Trophoblast cell (in vitro differentiated cells and primary cell): Measurements from ENCODE around the gene WNT7B.

ENCODE experiments used
- DNase-seq, 2 donors: peaks; one replicate each; pipeline ENCODE4 v3.0.0-alpha.2; 2016
- H2AFZ ChIP-seq: 2 replicates; pipeline ENCODE4 v1.6.1; 2013; ENCODE audit warnings: low read length, moderate library complexity, mild to moderate bottlenecking; ENCODE audit not compliant: insufficient read depth, poor library complexity
- H2AK5ac ChIP-seq: 2 replicates; pipeline ENCODE4 v1.6.1; 2013; ENCODE audit warnings: mild to moderate bottlenecking, low read length
- H2BK120ac ChIP-seq: 2 replicates; pipeline ENCODE4 v1.6.1; 2013; ENCODE audit warnings: low read length, mild to moderate bottlenecking, moderate library complexity; ENCODE audit not compliant: insufficient read depth, poor library complexity
- H2BK12ac ChIP-seq: 2 replicates; pipeline ENCODE4 v1.6.1; 2013; ENCODE audit warnings: mild to moderate bottlenecking, low read length, moderate library complexity
- H2BK5ac ChIP-seq: 2 replicates; pipeline ENCODE4 v1.6.1; 2013; ENCODE audit warnings: low read length, low read depth, moderate library complexity, mild to moderate bottlenecking; ENCODE audit not compliant: poor library complexity
- H3K14ac ChIP-seq: 2 replicates; pipeline ENCODE4 v1.6.1; 2013; ENCODE audit warnings: mild to moderate bottlenecking, low read length
- H3K18ac ChIP-seq: 2 replicates; pipeline ENCODE4 v1.6.1; 2013; ENCODE audit warnings: mild to moderate bottlenecking, low read length
- H3K23ac ChIP-seq: 2 replicates; pipeline ENCODE4 v1.6.1; 2013; ENCODE audit warnings: low read length
- H3K27ac ChIP-seq: 2 replicates; pipeline ENCODE4 v1.5.1; 2013; ENCODE audit warnings: low read depth, mild to moderate bottlenecking, inconsistent platforms, low read length, moderate library complexity
- H3K27me3 ChIP-seq: 2 replicates; pipeline ENCODE4 v1.6.1; 2013; ENCODE audit warnings: inconsistent platforms, mild to moderate bottlenecking, low read length, moderate library complexity; ENCODE audit not compliant: insufficient read depth
- H3K36me3 ChIP-seq, 2 experiments: 1 replicate in 1 of 2; 2 replicates in 1 of 2; pipeline ENCODE4 v1.6.1; 2013; ENCODE audit warnings: low read length in 2 of 2, mild to moderate bottlenecking in 2 of 2, moderate library complexity in 1 of 2; ENCODE audit not compliant: insufficient read depth in 2 of 2, control insufficient read depth in 1 of 2
- H3K4ac ChIP-seq: 2 replicates; pipeline ENCODE4 v1.6.1; 2013; ENCODE audit warnings: low read depth, mild to moderate bottlenecking, low read length, moderate library complexity
- H3K4me1 ChIP-seq, 2 experiments: 1 replicate in 1 of 2; 2 replicates in 1 of 2; pipeline ENCODE4 v1.6.1; 2013; ENCODE audit warnings: low read length in 2 of 2, mild to moderate bottlenecking in 2 of 2, moderate library complexity in 1 of 2; ENCODE audit not compliant: insufficient read depth in 2 of 2, control insufficient read depth in 1 of 2
- H3K4me2 ChIP-seq: 2 replicates; pipeline ENCODE4 v1.6.1; 2013; ENCODE audit warnings: inconsistent platforms, mild to moderate bottlenecking, low read length, moderate library complexity
- H3K4me3 ChIP-seq: 2 replicates; pipeline ENCODE4 v1.5.1; 2013; ENCODE audit warnings: mild to moderate bottlenecking, low read depth, low read length, inconsistent platforms
- H3K79me1 ChIP-seq: one replicate; pipeline ENCODE4 v1.6.1; 2013; ENCODE audit warnings: low read length
- H3K79me2 ChIP-seq: 2 replicates; pipeline ENCODE4 v1.6.1; 2013; ENCODE audit warnings: low read length, mild to moderate bottlenecking; ENCODE audit not compliant: control insufficient read depth, insufficient read depth, poor library complexity
- H3K9ac ChIP-seq: 2 replicates; pipeline ENCODE4 v1.6.1; 2013; ENCODE audit warnings: mild to moderate bottlenecking, low read length
- H3K9me3 ChIP-seq: 2 replicates; pipeline ENCODE4 v1.6.1; 2013; ENCODE audit warnings: low read depth, mild to moderate bottlenecking, control low read depth, inconsistent platforms, low read length; ENCODE audit not compliant: insufficient read depth
- H4K12ac ChIP-seq: 2 replicates; pipeline ENCODE4 v1.6.1; 2013; ENCODE audit warnings: low read depth, mild to moderate bottlenecking, low read length, moderate library complexity
- H4K8ac ChIP-seq: 2 replicates; pipeline ENCODE4 v1.6.1; 2013; ENCODE audit warnings: low read depth, mild to moderate bottlenecking, low read length, moderate library complexity
- H4K91ac ChIP-seq: one replicate; pipeline ENCODE4 v1.6.1; 2013; ENCODE audit warnings: low read depth, mild to moderate bottlenecking, low read length, moderate library complexity
- WGBS: extraction: QIAGEN DNeasy Blood & Tissue Kit; methylation state at CpG from one replicate; pipeline ENCODE4 v1.1.7; 2013; ENCODE audit warnings: missing lambda C conversion rate; ENCODE audit not compliant: insufficient read length, insufficient coverage; ENCODE audit errors: extremely low coverage; 5-methylcytosine and 5-hydroxymethylcytosine counted together

The WNT7B gene

GRCh38 chr22:46018859-46019258 is 41.9 kb upstream of the WNT7B start:
- H4K8ac ChIP-seq, result no peak overlapping the region
- H4K91ac ChIP-seq, result no peak overlapping the region
- H3K4ac ChIP-seq, result no peak overlapping the region
- H2BK12ac ChIP-seq, result no peak overlapping the region
- H2AFZ ChIP-seq, result no peak overlapping the region
- H2BK120ac ChIP-seq, result no peak overlapping the region
- H3K9me3 ChIP-seq, result no peaks in the 10 kb centered on the region
- peaks cover 3% of the 10 kb centered on the region for H3K79me2 ChIP-seq
- H3K23ac ChIP-seq, result no peak overlapping the region
- peak in 1 of 2 donors; percentile 37 for DNase-seq
- no peak overlapping the region for H2AK5ac ChIP-seq
- peaks cover 4% of the 10 kb centered on the region for H3K79me1 ChIP-seq
- H3K27me3 ChIP-seq, result no peaks in the 10 kb centered on the region
- no peak overlapping the region for H3K9ac ChIP-seq
- H3K36me3 ChIP-seq, result no peaks in the 10 kb centered on the region
- H3K4me1 ChIP-seq, result peaks cover 0 to 2% of the 10 kb centered on the region in 2 experiments
- H3K27ac ChIP-seq, result no peak overlapping the region
- H2BK5ac ChIP-seq, result no peak overlapping the region
- no peak overlapping the region for H3K14ac ChIP-seq
- no peak overlapping the region for H4K12ac ChIP-seq
- H3K4me2 ChIP-seq, result no peak overlapping the region
- no peak overlapping the region for H3K4me3 ChIP-seq
- no peak overlapping the region for H3K18ac ChIP-seq

GRCh38 chr22:46017166-46017565 is 40.2 kb upstream of the WNT7B start:
- no CpG with 5 or more reads among the region's 2 CpGs for WGBS
- no peak overlapping the region for H4K8ac ChIP-seq

GRCh38 chr22:46013460-46014416 is 36.8 kb upstream of the WNT7B start:
- H2BK120ac ChIP-seq, result peak overlapping the region; percentile 82
- peak overlapping the region; percentile 80 for H2BK12ac ChIP-seq
- DNase-seq, result peak; percentile 99
- H3K9me3 ChIP-seq, result peaks cover 2% of the 10 kb centered on the region
- H3K23ac ChIP-seq, result no peak overlapping the region
- peaks cover 0 to 9% of the 10 kb centered on the region in 2 experiments for H3K4me1 ChIP-seq
- peaks cover 11% of the 10 kb centered on the region for H3K79me1 ChIP-seq
- peak overlapping the region; percentile 79 for H2AK5ac ChIP-seq
- H3K18ac ChIP-seq, result peak overlapping the region; percentile 97
- H3K9ac ChIP-seq, result peak overlapping the region; percentile 82
- peak overlapping the region; percentile 41 for H3K4ac ChIP-seq
- peak overlapping the region; percentile 70 for H3K4me3 ChIP-seq
- H4K91ac ChIP-seq, result peak overlapping the region; percentile 98
- H3K27ac ChIP-seq, result peak overlapping the region; percentile 94
- H3K27me3 ChIP-seq, result no peaks in the 10 kb centered on the region
- H2BK5ac ChIP-seq, result peak overlapping the region; percentile 89
- peak overlapping the region; percentile 78 for H4K12ac ChIP-seq
- H3K14ac ChIP-seq, result peak overlapping the region; percentile 86
- WGBS, result no CpG with 5 or more reads among the region's 56 CpGs
- H4K8ac ChIP-seq, result peak overlapping the region; percentile 95
- H3K79me2 ChIP-seq, result peaks cover 5% of the 10 kb centered on the region
- H3K4me2 ChIP-seq, result peak overlapping the region; percentile 70
- no peaks in the 10 kb centered on the region for H3K36me3 ChIP-seq
- peak overlapping the region; percentile 96 for H2AFZ ChIP-seq

More at GRCh38 chr22:46017166-46017565, 40.2 kb upstream of the WNT7B start:
- Histone ChIP-seq H2AK5ac (no peak overlapping the region), H3K4me1 (peaks cover 0 to 9% of the 10 kb centered on the region in 2 experiments), H3K9me3 (no peaks in the 10 kb centered on the region), H3K4me2 (no peak overlapping the region), H3K79me1 (peaks cover 11% of the 10 kb centered on the region), H3K14ac (no peak overlapping the region), H3K9ac (no peak overlapping the region), H3K23ac (no peak overlapping the region), H3K18ac (no peak overlapping the region), H3K36me3 (no peaks in the 10 kb centered on the region), H3K4me3 (no peak overlapping the region), H3K27me3 (no peaks in the 10 kb centered on the region), H2AFZ (no peak overlapping the region), H3K79me2 (peaks cover 5% of the 10 kb centered on the region), H3K27ac (no peak overlapping the region), H2BK5ac (no peak overlapping the region), H4K91ac (no peak overlapping the region), H2BK120ac (no peak overlapping the region), H4K12ac (no peak overlapping the region), H2BK12ac (no peak overlapping the region), H3K4ac (no peak overlapping the region)
- DNase-seq, result no peak

- Histone ChIP-seq H4K8ac (peak overlapping the region; percentile 62), H2BK12ac (peak overlapping the region; percentile 81), H3K4me2 (no peak overlapping the region), H2BK120ac (peak overlapping the region; percentile 80), H3K27me3 (no peaks in the 10 kb centered on the region), H3K27ac (no peak overlapping the region), H3K79me1 (peaks cover 12% of the 10 kb centered on the region), H3K79me2 (peaks cover 5% of the 10 kb centered on the region), H3K36me3 (no peaks in the 10 kb centered on the region), H3K23ac (no peak overlapping the region), H3K4me1 (peaks cover 1 to 9% of the 10 kb centered on the region in 2 experiments), H3K18ac (peak overlapping the region; percentile 77), H2BK5ac (peak overlapping the region; percentile 54), H3K9me3 (peaks cover 2% of the 10 kb centered on the region), H3K4ac (peak overlapping the region; percentile 72), H3K9ac (no peak overlapping the region), H3K14ac (peak overlapping the region; percentile 73), H4K91ac (peak overlapping the region; percentile 90), H4K12ac (peak overlapping the region; percentile 35), H3K4me3 (no peak overlapping the region), H2AFZ (peak overlapping the region; percentile 59), H2AK5ac (peak overlapping the region; percentile 96)
- no CpG with 5 or more reads among the region's 11 CpGs for WGBS
- DNase-seq, result no peak
Observed at GRCh38 chr22:46012881-46013281, 35.9 kb upstream of the WNT7B start.
